HAP-1 (cell line): ENCODE data around the gene SLC44A4.
"Not testable (repeated sequence)": the region's sequence is repeated elsewhere in the genome, so short reads cannot be mapped to it uniquely, and the experiment has no call there.

ENCODE experiments used
- DNase-seq, 2 experiments: peaks; one replicate each; pipeline ENCODE4 v3.0.0-alpha.2; 2016 to 2020; ENCODE audit warnings: low spot score in 2 of 2
- H3K27me3 ChIP-seq: fragments of 250-450 bp; sonication (Bioruptor Pico); 2 replicates; pipeline ENCODE4 v1.5.1; 2020; ENCODE audit warnings: low read depth, mild to moderate bottlenecking, moderate library complexity
- H3K36me3 ChIP-seq: fragments of 250-450 bp; sonication (Bioruptor Pico); replicated peaks from 2 replicates; pipeline ENCODE4 v1.5.1; 2020; ENCODE audit warnings: mild to moderate bottlenecking
- H3K4me1 ChIP-seq: fragments of 250-450 bp; sonication (Bioruptor Pico); 2 replicates; pipeline ENCODE4 v1.5.1; 2020; ENCODE audit warnings: mild to moderate bottlenecking
- H3K4me3 ChIP-seq: fragments of 250-450 bp; sonication (Bioruptor Pico); 2 replicates; pipeline ENCODE4 v1.5.1; 2020; ENCODE audit warnings: mild to moderate bottlenecking, moderate library complexity
- H3K9me3 ChIP-seq: fragments of 250-450 bp; sonication (Bioruptor Pico); 2 replicates; pipeline ENCODE4 v1.5.1; 2020; ENCODE audit warnings: mild to moderate bottlenecking, moderate library complexity
- in situ Hi-C: fragments of 300-500 bp; cut with MboI; formaldehyde crosslinking; loops from 3 replicates; pipeline ENCODE4 v1.14.3; 2020; ENCODE audit warnings: low sequenced_read_pairs, inconsistent platforms, mixed read lengths

Gene SLC44A4

GRCh38 chr6:31831350-31832215 is 47.2 kb downstream of the SLC44A4 start:
- no peaks in the 10 kb centered on the region for H3K9me3 ChIP-seq
- H3K4me3 ChIP-seq, result peak overlapping the region; percentile 51
- in situ Hi-C loops, result loop anchor here (5.0 kb wide), 2 partner anchors 94 to 289 kb away; partner anchors contain the start of genes CLIC1 and DDX39B
- H3K27me3 ChIP-seq, result no peaks in the 10 kb centered on the region
- H3K36me3 ChIP-seq, result peaks cover 22% of the 10 kb centered on the region
- H3K4me1 ChIP-seq, result peaks cover 17% of the 10 kb centered on the region
- no peak for DNase-seq

- peaks cover 15% of the 10 kb centered on the region for H3K36me3 ChIP-seq
- no peak for DNase-seq
- H3K9me3 ChIP-seq, result no peaks in the 10 kb centered on the region
- in situ Hi-C loops, result loop anchor here (5.0 kb wide), 2 partner anchors 94 to 289 kb away; partner anchors contain the start of genes CLIC1 and DDX39B
- H3K4me3 ChIP-seq, result peak overlapping the region; percentile 51
- peaks cover 24% of the 10 kb centered on the region for H3K4me1 ChIP-seq
- no peaks in the 10 kb centered on the region for H3K27me3 ChIP-seq
These were observed 47.9 kb downstream of the SLC44A4 start for GRCh38 chr6:31830886-31831335.

GRCh38 chr6:31829633-31830283 is 49.0 kb downstream of the SLC44A4 start:
- DNase-seq, result peak in 1 of 2 experiments; percentile 76

DNA sequence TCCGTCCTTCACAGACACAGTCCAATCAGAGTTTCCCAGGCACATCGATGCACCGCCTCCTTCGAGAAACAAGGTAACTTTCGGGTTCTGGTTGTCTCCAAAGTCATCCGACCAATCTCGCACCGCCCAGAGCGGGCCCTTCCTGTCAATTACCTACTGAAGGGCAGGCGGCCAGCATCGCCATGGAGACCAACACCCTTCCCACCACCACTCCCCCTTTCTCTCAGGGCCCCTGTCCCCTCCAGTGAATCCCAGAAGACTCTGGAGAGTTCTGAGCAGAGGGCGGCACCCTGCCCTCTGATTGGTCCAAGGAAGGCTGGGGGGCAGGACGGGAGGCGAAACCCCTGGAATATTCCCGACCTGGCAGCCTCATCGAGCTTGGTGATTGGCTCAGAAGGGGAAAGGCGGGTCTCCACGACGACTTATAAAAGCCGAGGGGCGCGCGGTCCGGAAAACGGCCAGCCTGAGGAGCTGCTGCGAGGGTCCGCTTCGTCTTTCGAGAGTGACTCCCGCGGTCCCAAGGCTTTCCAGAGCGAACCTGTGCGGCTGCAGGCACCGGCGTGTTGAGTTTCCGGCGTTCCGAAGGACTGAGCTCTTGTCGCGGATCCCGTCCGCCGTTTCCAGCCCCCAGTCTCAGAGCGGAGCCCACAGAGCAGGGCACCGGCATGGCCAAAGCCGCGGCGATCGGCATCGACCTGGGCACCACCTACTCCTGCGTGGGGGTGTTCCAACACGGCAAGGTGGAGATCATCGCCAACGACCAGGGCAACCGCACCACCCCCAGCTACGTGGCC is 51.3 kb downstream of the SLC44A4 start, which contains the start of gene HSPA1B:
TSS of gene HSPA1B (plus strand) at position 453 of the 794 bp plus-strand sequence. CDS start at position 666, 213 bp downstream.
- in situ Hi-C loops, result no loop called here

More at GRCh38 chr6:31829633-31830283, 49.0 kb downstream of the SLC44A4 start:
- Histone ChIP-seq H3K9me3 (no peaks in the 10 kb centered on the region), H3K27me3 (no peaks in the 10 kb centered on the region), H3K4me3 (peak overlapping the region; percentile 51), H3K4me1 (peaks cover 29% of the 10 kb centered on the region), H3K36me3 (peaks cover 4% of the 10 kb centered on the region)
- in situ Hi-C loops, result loop anchor here (5.0 kb wide), 2 partner anchors 92 to 287 kb away; partner anchors contain the start of genes CLIC1 and DDX39B

GRCh38 chr6:31826793-31827285 is 52.0 kb downstream of the SLC44A4 start:
- Histone ChIP-seq H3K4me1 (peaks cover 42% of the 10 kb centered on the region), H3K9me3 (no peaks in the 10 kb centered on the region), H3K4me3 (peak overlapping the region; percentile 94), H3K36me3 (peaks cover 3% of the 10 kb centered on the region), H3K27me3 (no peaks in the 10 kb centered on the region)
- in situ Hi-C loops, result no loop called here
- DNase-seq, result peak; percentile 58 to 82

More for the DNA sequence above, 51.3 kb downstream of the SLC44A4 start, which contains the start of gene HSPA1B:
- peaks cover 39% of the 10 kb centered on the region for H3K4me1 ChIP-seq
- peak within 1 kb of the TSS; percentile 94 for H3K4me3 ChIP-seq
- peaks cover 3% of the 10 kb centered on the region for H3K36me3 ChIP-seq
- DNase-seq, result peak; percentile 99 to 100
- H3K27me3 ChIP-seq, result no peaks in the 10 kb centered on the region
- H3K9me3 ChIP-seq, result no peaks in the 10 kb centered on the region

GRCh38 chr6:31825553-31825952 is 53.2 kb downstream of the SLC44A4 start:
- in situ Hi-C loops, result no loop called here
- H3K27me3 ChIP-seq, result no peaks in the 10 kb centered on the region
- H3K9me3 ChIP-seq, result no peaks in the 10 kb centered on the region
- no peak for DNase-seq
- peaks cover 3% of the 10 kb centered on the region for H3K36me3 ChIP-seq
- H3K4me1 ChIP-seq, result peaks cover 43% of the 10 kb centered on the region
- H3K4me3 ChIP-seq, result no peak overlapping the region

GRCh38 chr6:31823592-31824196 is 55.1 kb downstream of the SLC44A4 start:
- H3K27me3 ChIP-seq, in situ Hi-C loops, H3K4me3 ChIP-seq, H3K36me3 ChIP-seq, H3K9me3 ChIP-seq, DNase-seq: not testable (repeated sequence)
- peaks cover 54% of the 10 kb centered on the region for H3K4me1 ChIP-seq

DNA sequence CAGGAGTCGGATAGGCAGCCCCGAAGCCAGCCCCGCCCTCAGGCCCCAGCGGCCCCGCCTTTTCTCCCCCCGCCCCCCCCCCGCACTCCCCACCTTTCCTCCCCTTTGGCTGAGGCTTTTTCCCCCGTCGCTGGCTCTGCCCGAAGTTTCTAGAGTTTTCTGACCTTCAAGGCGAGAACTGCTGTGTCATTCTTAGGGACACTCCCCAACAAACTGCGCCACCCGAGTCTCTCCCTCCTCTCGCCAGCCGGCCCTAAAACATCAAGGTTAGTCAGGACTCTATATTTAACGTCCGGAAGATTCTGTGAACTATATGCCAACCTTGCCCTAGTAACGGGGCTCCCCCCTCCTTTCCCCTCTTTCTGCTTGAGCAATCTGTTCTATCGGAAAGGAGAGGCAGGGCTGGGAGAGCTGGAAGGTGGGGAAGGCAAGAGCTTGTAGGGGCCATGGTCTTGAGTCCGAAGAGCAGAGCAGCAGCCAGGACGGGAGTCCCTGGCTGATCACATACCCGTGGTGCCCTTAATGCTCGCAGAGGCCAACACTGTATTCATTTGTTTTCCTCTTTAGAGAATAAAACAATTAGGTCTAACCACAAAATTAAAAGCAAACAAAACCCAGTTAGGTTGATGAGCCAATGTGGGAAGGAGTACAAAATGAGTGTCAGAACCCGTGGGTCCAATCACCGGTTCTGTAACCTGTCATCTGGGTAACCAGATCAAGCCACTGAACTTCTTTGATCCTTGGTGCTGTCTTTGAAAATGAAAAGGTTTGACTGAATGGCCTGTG is 56.6 kb downstream of the SLC44A4 start:
- Histone ChIP-seq H3K4me1 (peaks cover 54% of the 10 kb centered on the region), H3K4me3 (peak overlapping the region; percentile 39), H3K9me3 (no peaks in the 10 kb centered on the region), H3K36me3 (no peaks in the 10 kb centered on the region), H3K27me3 (no peaks in the 10 kb centered on the region)
- peak; percentile 27 to 81 for DNase-seq
- in situ Hi-C loops, result no loop called here

GRCh38 chr6:31821301-31822035 is 57.3 kb downstream of the SLC44A4 start:
- Histone ChIP-seq H3K36me3 (no peaks in the 10 kb centered on the region), H3K9me3 (no peaks in the 10 kb centered on the region), H3K27me3 (no peaks in the 10 kb centered on the region), H3K4me3 (peak overlapping the region; percentile 39), H3K4me1 (peaks cover 48% of the 10 kb centered on the region)
- peak; percentile 60 to 78 for DNase-seq
- in situ Hi-C loops, result no loop called here

- in situ Hi-C loops, H3K4me3 ChIP-seq, H3K9me3 ChIP-seq, DNase-seq, H3K27me3 ChIP-seq, H3K36me3 ChIP-seq: not testable (repeated sequence)
- H3K4me1 ChIP-seq, result peaks cover 39% of the 10 kb centered on the region
These were observed 58.4 kb downstream of the SLC44A4 start for GRCh38 chr6:31820399-31820798.

GRCh38 chr6:31819871-31820299 is 58.9 kb downstream of the SLC44A4 start:
- H3K4me3 ChIP-seq, result no peak overlapping the region; the same call in 1 of the 2 replicates
- no peak for DNase-seq

More at GRCh38 chr6:31819871-31820299, 58.9 kb downstream of the SLC44A4 start:
- H3K4me1 ChIP-seq, result peaks cover 37% of the 10 kb centered on the region
- H3K36me3 ChIP-seq, result no peaks in the 10 kb centered on the region
- in situ Hi-C loops, result no loop called here
- no peaks in the 10 kb centered on the region for H3K27me3 ChIP-seq
- no peaks in the 10 kb centered on the region for H3K9me3 ChIP-seq
